Caki2 (cell line): ENCODE data around the gene DDB1. TPM values are rescaled to one million over a fixed set of nuclear protein-coding genes. Genes with fewer than 3 reads are reported as not detected.

Source experiments
- DNase-seq: peaks from one replicate; pipeline ENCODE4 v3.0.0-alpha.2; 2015; ENCODE audit warnings: low read depth
- in situ Hi-C: cut with HindIII; loops from 2 replicates; pipeline ENCODE4 v1.10.0; 2016; ENCODE audit warnings: low sequenced_read_pairs, low pct_unique_long_range_greater_than_20kb, mixed read lengths
- total RNA-seq: library from RNA; depleted of rRNA; stranded (reverse); fragments of >200 nt; shearing (Covaris generic); gene quantifications from 2 replicates; pipeline ENCODE4 v1.2.3, GENCODE V29; 2014; ENCODE audit warnings: low replicate concordance

The DDB1 gene
- total RNA-seq, 1 experiment from 2014 or later: 151 TPM

- DNase-seq: no peak
- in situ Hi-C loops: no loop called here
Observed at GRCh38 chr11:61358566-61358965, 25.7 kb upstream of the DDB1 start.

GRCh38 chr11:61357894-61358239 is 25.0 kb upstream of the DDB1 start:
- in situ Hi-C loops: no loop called here
- DNase-seq: no peak

GRCh38 chr11:61357233-61357893 is 24.5 kb upstream of the DDB1 start:
- DNase-seq: no peak
- in situ Hi-C loops: no loop called here

GRCh38 chr11:61356706-61357105 is 23.8 kb upstream of the DDB1 start:
- in situ Hi-C loops: no loop called here

GRCh38 chr11:61354208-61354607 is 21.3 kb upstream of the DDB1 start:
- DNase-seq: no peak
- in situ Hi-C loops: no loop called here

More at GRCh38 chr11:61356706-61357105, 23.8 kb upstream of the DDB1 start:
- DNase-seq: no peak

GRCh38 chr11:61353131-61354067 is 20.5 kb upstream of the DDB1 start:
- in situ Hi-C loops: no loop called here

GRCh38 chr11:61352038-61352437 is 19.1 kb upstream of the DDB1 start:
- no peak for DNase-seq
- in situ Hi-C loops: no loop called here

More at GRCh38 chr11:61353131-61354067, 20.5 kb upstream of the DDB1 start:
- no peak for DNase-seq

GRCh38 chr11:61350803-61351202 is 17.9 kb upstream of the DDB1 start:
- in situ Hi-C loops: no loop called here
- no peak for DNase-seq

GRCh38 chr11:61350336-61350735 is 17.4 kb upstream of the DDB1 start:
- no peak for DNase-seq
- in situ Hi-C loops: no loop called here

GRCh38 chr11:61349916-61350315 is 17.0 kb upstream of the DDB1 start:
- DNase-seq: no peak
- in situ Hi-C loops: no loop called here

GRCh38 chr11:61349189-61349751 is 16.4 kb upstream of the DDB1 start:
- no peak for DNase-seq
- in situ Hi-C loops: no loop called here

GRCh38 chr11:61347916-61348461 is 15.1 kb upstream of the DDB1 start:
- in situ Hi-C loops: no loop called here
- DNase-seq: no peak

GRCh38 chr11:61345954-61346843 is 13.3 kb upstream of the DDB1 start:
- in situ Hi-C loops: no loop called here
- no peak for DNase-seq

- in situ Hi-C loops: no loop called here
- no peak for DNase-seq
Observed at GRCh38 chr11:61345170-61345610, 12.3 kb upstream of the DDB1 start.

GRCh38 chr11:61343792-61344745 is 11.2 kb upstream of the DDB1 start:
- in situ Hi-C loops: no loop called here
- no peak for DNase-seq

- in situ Hi-C loops: no loop called here
- DNase-seq: no peak
Observed at GRCh38 chr11:61342207-61342803, 9.4 kb upstream of the DDB1 start.

GRCh38 chr11:61341706-61342105 is 8.8 kb upstream of the DDB1 start:
- DNase-seq: no peak
- in situ Hi-C loops: no loop called here
